ENCODE measurements around the gene CYP27B1. TPM values are rescaled to one million over a fixed set of nuclear protein-coding genes. Genes with fewer than 3 reads are reported as not detected.

CYP27B1 gene
- total and polyA plus RNA-seq, 2 donors (not counting 3 experiments of a cell fraction or from before 2014, with no cell fraction given), result 0.62 to 2.7 TPM

- FAIRE-seq (no peak), DNase-seq (ENCODE audit: low read depth, low spot score) (no peak)
- no peak overlapping the region for H3K27ac ChIP-seq (ENCODE audit: insufficient read depth, low read depth, low read length)
- intact Hi-C loops (cut with micrococcal nuclease) (loop anchor here (1.0 kb wide), 1 partner anchor 154 kb away; no protein-coding TSS in a partner anchor), dilution Hi-C loops (cut with MboI; ENCODE audit: extremely low pct_ligation_motif_present, low sequenced_read_pairs) (no loop called here)
- no peaks in the 10 kb centered on the region for H3K79me2 ChIP-seq (ENCODE audit: control insufficient read depth, insufficient read depth, low read length)
- ChIA-PET POLR2A (no interaction called here), CTCF (interaction anchor here (1.0 to 6.1 kb wide), 4 partner anchors 12 to 155 kb away, joined by 4 to 48 read pairs (median 7); no protein-coding TSS in a partner anchor)
- no peak overlapping the region for H3K4me3 ChIP-seq (replicated peaks in 1 of 3; ENCODE audit: insufficient read depth in 1 of 3, low read depth in 1 of 3, low read length in 3 of 3)
- no peaks in the 10 kb centered on the region for H4K20me1 ChIP-seq (replicated peaks; ENCODE audit: control insufficient read depth, extremely low read depth, insufficient read depth, low read length)
- no TSS peak for BruUV-seq (replicated peaks)
- no peaks in the 10 kb centered on the region for H3K36me3 ChIP-seq (ENCODE audit: control insufficient read depth in 2 of 2, extremely low read depth in 1 of 2, insufficient read depth in 2 of 2, low read length in 2 of 2)
- peaks cover 5% of the 10 kb centered on the region for H3K4me1 ChIP-seq (ENCODE audit: control insufficient read depth, extremely low read depth, insufficient read depth, low read length)
- no peak overlapping the region for H2AFZ ChIP-seq (ENCODE audit: low read depth, low read length)
- no peak for TF ChIP-seq POLR2A (IDR thresholded peaks at IDR 0.05; ENCODE audit: low read depth, low read length)
- no peak for TF ChIP-seq MAX (IDR thresholded peaks at IDR 0.05; ENCODE audit: insufficient read depth, insufficient read length)
- TF ChIP-seq FOS (IDR thresholded peaks at IDR 0.05; ENCODE audit: borderline replicate concordance, insufficient read depth, low read length), result no peak
- no peak for TF ChIP-seq POLR2AphosphoS5 (IDR thresholded peaks at IDR 0.05; ENCODE audit: insufficient read depth, low read depth, low read length)
- TF ChIP-seq CTCF (IDR thresholded peaks at IDR 0.05; ENCODE audit: extremely low read depth in 1 of 2, insufficient read depth in 1 of 2, low read depth in 1 of 2, low read length in 2 of 2), result peak in 1 of 2 donors; percentile 54
- peak; percentile 96 for TF ChIP-seq EZH2 (IDR thresholded peaks at IDR 0.05; ENCODE audit: borderline replicate concordance, low read depth, low read length, severe bottlenecking)
- TF ChIP-seq JUN (IDR thresholded peaks at IDR 0.05; ENCODE audit: borderline replicate concordance, insufficient read depth, insufficient read length, low read depth), result no peak
- no peak for TF ChIP-seq GATA2 (IDR thresholded peaks at IDR 0.05; ENCODE audit: insufficient read depth, insufficient read length, low read depth, low read length)
- no peak for TF ChIP-seq MYC (IDR thresholded peaks at IDR 0.05; ENCODE audit: low read depth, low read length)
- peaks cover 68 to 77% of the 10 kb centered on the region in 2 experiments for H3K27me3 ChIP-seq (ENCODE audit: control insufficient read depth in 2 of 2, insufficient read depth in 2 of 2, low read length in 2 of 2)
- no peak overlapping the region for H3K4me2 ChIP-seq (ENCODE audit: insufficient read depth, low read length)
- H3K9ac ChIP-seq (replicated peaks; ENCODE audit: extremely low read depth, insufficient read depth, low read length), result no peak overlapping the region
- no peaks in the 10 kb centered on the region for H3K9me3 ChIP-seq (replicated peaks; ENCODE audit: control insufficient read depth, insufficient read depth, low read length)
- H3K9me1 ChIP-seq (replicated peaks; ENCODE audit: control insufficient read depth, extremely low read depth, insufficient read depth, low read length), result no peaks in the 10 kb centered on the region
Measured at GRCh38 chr12:57737467-57738460, 29.1 kb downstream of the CYP27B1 start.

All from endothelial cell of umbilical vein (primary cell).